Lower lobe of right lung (tissue), 2 donors: Measurements from ENCODE around the gene NTM. TPM values are rescaled to one million over a fixed set of nuclear protein-coding genes. Genes with fewer than 3 reads are reported as not detected.

ENCODE experiments used
- ATAC-seq, 2 donors: fragments of 200-7000 bp; cut with Tn5 transposase; one replicate each; pipeline ENCODE4 v1.9.1; 2020 to 2022; ENCODE audit warnings: mild to moderate bottlenecking in 2 of 2, moderate library complexity in 2 of 2
- DNase-seq: peaks from one replicate; pipeline ENCODE4 v3.0.0-alpha.2; 2020
- H3K27ac ChIP-seq: fragments of 200-600 bp; one replicate; pipeline ENCODE4 v1.8.0; 2022
- H3K27me3 ChIP-seq: fragments of 200-600 bp; one replicate; pipeline ENCODE4 v1.8.0; 2022; ENCODE audit warnings: low read depth
- H3K36me3 ChIP-seq: fragments of 200-600 bp; one replicate; pipeline ENCODE4 v1.8.0; 2022; ENCODE audit warnings: mild to moderate bottlenecking
- H3K4me1 ChIP-seq: fragments of 200-600 bp; one replicate; pipeline ENCODE4 v1.8.0; 2022
- H3K4me3 ChIP-seq: fragments of 200-600 bp; one replicate; pipeline ENCODE4 v1.8.0; 2022; ENCODE audit warnings: mild to moderate bottlenecking
- H3K9me3 ChIP-seq: fragments of 200-600 bp; one replicate; pipeline ENCODE4 v1.8.0; 2022
- intact Hi-C: fragments of 100-400 bp; cut with DNase I; formaldehyde crosslinking; loops from one replicate; pipeline ENCODE4 v1.11.0; 2022
- total RNA-seq: library from RNA; stranded (reverse); fragmentation: NEBNext Ultra II Directional; extraction: Animal tissue kit (Norgen Biotek cat#: 25700); gene quantifications from one replicate; pipeline ENCODE4 v1.2.1, GENCODE V29; 2021
- TF ChIP-seq, protein P1 (sequence below): fragments of 200-600 bp; IDR thresholded peaks from one replicate; pipeline ENCODE4 v1.8.0; 2022; ENCODE audit warnings: antibody characterized with exemption, mild to moderate bottlenecking
- donor health status: DM: no; HTN: yes; CAD: no; lungs with severe emphysema.

NTM gene
- total RNA-seq, 1 donor from 2014 or later = 2.3 TPM

DNA sequence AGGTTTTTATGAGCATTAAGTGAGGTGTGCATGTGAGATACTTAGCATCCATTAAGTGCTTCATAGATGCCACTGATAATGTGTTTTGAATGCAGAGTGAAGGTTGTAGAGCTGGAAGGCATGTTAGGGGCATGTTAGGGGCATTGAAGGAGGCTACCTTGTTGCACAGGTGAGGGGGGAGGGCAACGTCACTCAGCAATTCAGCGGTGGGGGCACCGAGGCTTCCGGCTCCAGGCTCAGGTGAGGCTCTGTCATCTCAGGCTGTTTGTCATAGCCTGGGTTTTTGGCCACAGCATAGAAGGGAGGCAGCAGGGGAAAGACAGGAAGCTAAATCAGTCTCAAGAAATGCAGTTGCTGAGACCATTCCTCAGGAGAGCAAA, 299.0 kb downstream of the NTM start:
- Histone ChIP-seq H3K27me3 (no peaks in the 10 kb centered on the region), H3K4me3 (no peak overlapping the region), H3K9me3 (no peaks in the 10 kb centered on the region), H3K27ac (no peak overlapping the region), H3K4me1 (no peaks in the 10 kb centered on the region), H3K36me3 (no peaks in the 10 kb centered on the region)
- TF ChIP-seq, protein P1, sequence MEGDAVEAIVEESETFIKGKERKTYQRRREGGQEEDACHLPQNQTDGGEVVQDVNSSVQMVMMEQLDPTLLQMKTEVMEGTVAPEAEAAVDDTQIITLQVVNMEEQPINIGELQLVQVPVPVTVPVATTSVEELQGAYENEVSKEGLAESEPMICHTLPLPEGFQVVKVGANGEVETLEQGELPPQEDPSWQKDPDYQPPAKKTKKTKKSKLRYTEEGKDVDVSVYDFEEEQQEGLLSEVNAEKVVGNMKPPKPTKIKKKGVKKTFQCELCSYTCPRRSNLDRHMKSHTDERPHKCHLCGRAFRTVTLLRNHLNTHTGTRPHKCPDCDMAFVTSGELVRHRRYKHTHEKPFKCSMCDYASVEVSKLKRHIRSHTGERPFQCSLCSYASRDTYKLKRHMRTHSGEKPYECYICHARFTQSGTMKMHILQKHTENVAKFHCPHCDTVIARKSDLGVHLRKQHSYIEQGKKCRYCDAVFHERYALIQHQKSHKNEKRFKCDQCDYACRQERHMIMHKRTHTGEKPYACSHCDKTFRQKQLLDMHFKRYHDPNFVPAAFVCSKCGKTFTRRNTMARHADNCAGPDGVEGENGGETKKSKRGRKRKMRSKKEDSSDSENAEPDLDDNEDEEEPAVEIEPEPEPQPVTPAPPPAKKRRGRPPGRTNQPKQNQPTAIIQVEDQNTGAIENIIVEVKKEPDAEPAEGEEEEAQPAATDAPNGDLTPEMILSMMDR = no peak
- DNase-seq = no peak
- no peak for ATAC-seq
- intact Hi-C loops = no loop called here

DNA sequence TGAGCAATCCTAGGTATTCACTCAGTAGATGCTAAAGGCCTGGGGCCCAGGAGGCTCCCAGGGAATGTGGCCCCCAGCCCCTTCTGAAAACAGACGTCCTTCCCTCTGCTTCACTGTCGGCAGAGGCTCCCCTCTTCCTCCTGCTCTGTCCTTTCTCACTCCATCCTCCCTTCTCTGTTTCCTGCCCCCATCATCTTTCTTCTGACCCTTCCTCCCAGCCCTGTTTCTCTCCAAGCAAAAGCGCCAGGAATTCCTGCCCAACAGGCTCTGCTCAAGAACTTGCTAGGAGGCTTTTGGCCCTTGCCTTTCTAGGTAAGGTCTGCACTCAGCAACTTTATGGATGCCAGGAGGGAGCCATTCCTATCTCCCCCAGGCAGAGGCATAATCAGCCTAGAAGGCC, 300.5 kb downstream of the NTM start:
- intact Hi-C loops = loop anchor here (10.0 kb wide), 1 partner anchor 606 kb away; no protein-coding TSS in a partner anchor
- no peaks in the 10 kb centered on the region for H3K4me1 ChIP-seq
- H3K9me3 ChIP-seq = no peaks in the 10 kb centered on the region
- TF ChIP-seq, protein P1 = no peak
- H3K27me3 ChIP-seq = no peaks in the 10 kb centered on the region
- H3K36me3 ChIP-seq = no peaks in the 10 kb centered on the region
- ATAC-seq (no peak), DNase-seq (no peak)
- H3K4me3 ChIP-seq = no peak overlapping the region
- H3K27ac ChIP-seq = no peak overlapping the region

DNA sequence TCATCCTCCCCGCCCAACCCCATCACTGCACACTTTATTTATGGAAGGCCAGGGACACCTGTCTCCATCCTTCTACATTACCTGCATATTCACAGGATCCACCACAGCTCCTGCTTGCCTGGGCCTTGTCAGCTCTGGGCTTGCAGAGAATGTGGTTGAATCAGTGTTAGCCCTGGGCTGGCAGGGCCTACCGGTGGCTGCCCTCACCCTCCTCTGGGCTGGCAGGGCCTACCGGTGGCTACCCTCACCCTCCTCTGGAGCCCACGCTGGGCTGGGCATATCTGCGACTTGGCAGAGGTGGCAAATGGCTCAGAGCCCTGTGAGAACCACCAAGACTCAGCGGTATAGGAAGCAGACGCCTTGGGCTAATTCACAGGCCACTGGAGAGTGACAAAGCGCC, 300.9 kb downstream of the NTM start:
- no peak overlapping the region for H3K27ac ChIP-seq
- no peaks in the 10 kb centered on the region for H3K36me3 ChIP-seq
- no peak for ATAC-seq
- H3K27me3 ChIP-seq = no peaks in the 10 kb centered on the region
- H3K9me3 ChIP-seq = no peaks in the 10 kb centered on the region
- intact Hi-C loops = loop anchor here (10.0 kb wide), 1 partner anchor 607 kb away; no protein-coding TSS in a partner anchor
- H3K4me1 ChIP-seq = no peaks in the 10 kb centered on the region
- TF ChIP-seq, protein P1 = no peak
- DNase-seq = no peak
- no peak overlapping the region for H3K4me3 ChIP-seq

DNA sequence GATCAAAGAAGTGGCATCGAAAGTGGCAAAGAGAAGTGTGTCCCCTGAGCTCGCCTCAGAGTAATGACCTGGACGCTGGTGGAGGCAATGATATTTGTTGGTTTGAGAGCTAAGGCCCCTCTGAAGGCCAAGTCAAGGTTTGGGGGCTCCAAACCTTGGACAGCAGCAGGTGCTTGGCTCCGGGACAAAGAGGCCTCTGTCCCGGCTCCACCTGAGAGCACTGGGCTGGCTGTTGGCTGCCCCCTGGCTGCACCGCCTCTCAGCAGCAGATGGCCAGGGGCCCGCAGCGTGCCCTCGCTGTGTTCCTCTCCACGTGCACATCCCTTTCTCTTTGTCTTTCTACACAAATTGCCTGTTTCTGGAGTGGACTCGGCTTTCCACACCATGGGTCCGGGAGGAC, 301.3 kb downstream of the NTM start:
- DNase-seq (no peak), ATAC-seq (no peak)
- no peaks in the 10 kb centered on the region for H3K9me3 ChIP-seq
- intact Hi-C loops = loop anchor here (10.0 kb wide), 1 partner anchor 607 kb away; no protein-coding TSS in a partner anchor
- no peaks in the 10 kb centered on the region for H3K36me3 ChIP-seq
- TF ChIP-seq, protein P1 = no peak
- no peak overlapping the region for H3K27ac ChIP-seq
- H3K4me1 ChIP-seq = no peaks in the 10 kb centered on the region
- H3K4me3 ChIP-seq = no peak overlapping the region
- H3K27me3 ChIP-seq = no peaks in the 10 kb centered on the region

DNA sequence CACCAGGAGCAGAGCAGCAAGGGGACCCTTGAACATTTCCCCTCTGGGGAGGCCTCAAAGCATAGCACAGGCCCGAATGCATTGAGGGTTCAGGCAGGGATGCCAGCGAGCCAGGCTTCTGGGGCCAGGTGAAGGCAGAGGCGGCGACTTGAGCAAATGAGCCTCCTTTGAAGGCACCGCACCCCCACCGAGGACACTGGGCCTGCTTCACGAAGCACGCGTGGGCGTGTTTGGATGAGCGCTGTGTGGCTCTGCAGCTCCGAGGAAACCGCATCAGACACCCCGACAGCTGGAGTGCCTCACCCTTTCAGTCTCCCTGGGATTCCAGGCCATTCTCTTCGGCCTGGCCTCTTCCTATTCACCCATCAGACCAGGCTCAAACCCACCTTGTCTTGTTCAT, 301.8 kb downstream of the NTM start:
- no peaks in the 10 kb centered on the region for H3K4me1 ChIP-seq
- no peaks in the 10 kb centered on the region for H3K9me3 ChIP-seq
- TF ChIP-seq, protein P1 = no peak
- no peak overlapping the region for H3K4me3 ChIP-seq
- intact Hi-C loops = loop anchor here (10.0 kb wide), 1 partner anchor 607 kb away; no protein-coding TSS in a partner anchor
- no peak overlapping the region for H3K27ac ChIP-seq
- H3K27me3 ChIP-seq = no peaks in the 10 kb centered on the region
- ATAC-seq (no peak), DNase-seq (no peak)
- no peaks in the 10 kb centered on the region for H3K36me3 ChIP-seq
